DMS79 treated with DMSO at 0.1 percent for 48 hours (cell line): ENCODE measurements around the gene HADHB.
A peak's percentile ranks its signal among the peaks of the same experiment; 100 is the strongest.
"Not testable (repeated sequence)": the region's sequence is repeated elsewhere in the genome, so short reads cannot be mapped to it uniquely, and the experiment has no call there.

Source experiments
- DNase-seq: peaks from one replicate; lab custom pipeline; 2025; lab: John Stamatoyannopoulos, UW

The HADHB gene

DNA sequence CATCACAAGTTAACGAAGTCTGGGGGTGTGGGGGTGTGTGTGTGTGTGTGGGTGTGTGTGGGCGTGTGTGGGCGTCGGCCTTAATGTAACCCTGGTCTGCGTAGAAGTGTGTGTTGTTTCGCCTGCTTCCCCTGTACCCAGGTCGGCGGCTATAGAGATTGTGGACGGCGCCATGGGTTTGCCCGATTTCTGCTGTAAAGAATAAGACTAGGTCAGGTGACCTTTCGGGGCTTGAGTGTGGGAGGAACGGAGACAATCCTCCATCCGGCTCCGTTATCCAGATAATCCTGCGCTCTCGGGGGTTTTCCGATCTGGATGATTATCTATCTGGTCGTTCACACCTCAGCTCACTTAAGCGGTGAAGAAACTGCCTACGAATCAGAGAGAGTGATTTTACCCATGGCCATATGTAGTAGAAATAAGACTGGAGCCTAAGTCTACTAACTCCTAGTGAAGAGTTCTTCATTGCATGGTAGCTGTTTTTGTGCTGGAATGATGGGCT is 543 bp downstream of the HADHB start:
- peak; percentile 51 for DNase-seq

GRCh38 chr2:26245810-26246209 is 1.1 kb downstream of the HADHB start:
- DNase-seq = peak; percentile 32

DNA sequence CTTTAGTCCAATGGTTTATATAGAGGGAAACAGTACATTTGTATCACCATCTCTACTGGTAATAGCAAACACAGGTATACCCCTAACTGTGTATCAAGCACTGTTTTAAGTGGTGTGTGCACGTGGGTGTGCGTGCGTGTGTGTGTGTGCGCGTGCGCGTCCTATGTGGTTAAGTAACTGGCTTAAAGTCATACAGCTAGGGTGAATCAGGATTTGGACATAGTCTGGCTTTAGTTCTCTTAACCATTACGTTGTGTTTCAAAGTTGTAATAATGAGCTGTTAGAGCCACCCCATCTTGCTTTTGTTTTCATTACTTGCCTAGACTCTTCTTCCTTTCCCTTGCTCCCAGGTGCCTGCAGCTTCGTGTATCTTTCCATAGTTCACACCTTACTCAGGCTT is 2.1 kb downstream of the HADHB start:
- DNase-seq = no peak

- no peak for DNase-seq
Measured at GRCh38 chr2:26249625-26250024, 4.9 kb downstream of the HADHB start.

GRCh38 chr2:26251893-26252292 is 7.2 kb downstream of the HADHB start:
- peak; percentile 52 for DNase-seq

- no peak for DNase-seq
Measured at GRCh38 chr2:26255759-26256384, 11.1 kb downstream of the HADHB start.

DNA sequence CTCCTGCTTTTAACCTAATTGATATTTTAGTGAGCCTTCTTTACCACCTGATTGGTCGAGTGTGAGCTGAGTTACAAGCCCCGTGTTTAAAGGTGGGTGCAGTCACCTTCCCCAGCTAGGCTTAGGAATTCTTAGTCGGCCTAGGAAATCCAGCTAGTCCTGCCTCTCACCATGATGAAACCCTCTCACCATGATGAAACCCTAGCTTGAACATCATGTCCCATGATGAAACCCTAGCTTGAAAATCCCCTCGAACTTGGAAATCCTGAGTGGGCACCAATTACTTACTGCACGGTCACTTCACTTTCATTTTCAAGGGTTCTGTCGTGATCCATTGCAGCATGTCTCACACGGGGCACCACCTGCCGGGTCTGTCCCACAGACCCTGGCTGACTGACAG is 14.1 kb downstream of the HADHB start:
- not testable (repeated sequence) for DNase-seq

DNA sequence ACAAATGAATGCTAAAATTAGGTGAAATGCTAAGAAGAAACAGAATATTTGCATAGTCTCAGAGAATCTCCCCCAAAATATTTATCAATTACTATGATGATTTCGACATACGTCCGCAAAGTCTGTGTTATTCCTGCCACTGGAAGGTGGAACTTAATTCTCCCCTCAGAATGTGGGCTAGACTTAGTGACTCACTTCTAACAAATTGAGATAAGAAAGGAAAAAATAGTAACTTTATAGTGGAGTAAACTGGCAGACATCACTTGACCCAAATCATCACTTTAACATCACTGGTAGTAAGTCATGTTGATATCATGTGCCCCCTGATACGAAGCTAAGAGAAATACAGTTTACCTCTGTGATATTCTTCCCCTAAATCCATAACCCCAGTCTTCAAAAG is 23.5 kb downstream of the HADHB start:
- DNase-seq = no peak

DNA sequence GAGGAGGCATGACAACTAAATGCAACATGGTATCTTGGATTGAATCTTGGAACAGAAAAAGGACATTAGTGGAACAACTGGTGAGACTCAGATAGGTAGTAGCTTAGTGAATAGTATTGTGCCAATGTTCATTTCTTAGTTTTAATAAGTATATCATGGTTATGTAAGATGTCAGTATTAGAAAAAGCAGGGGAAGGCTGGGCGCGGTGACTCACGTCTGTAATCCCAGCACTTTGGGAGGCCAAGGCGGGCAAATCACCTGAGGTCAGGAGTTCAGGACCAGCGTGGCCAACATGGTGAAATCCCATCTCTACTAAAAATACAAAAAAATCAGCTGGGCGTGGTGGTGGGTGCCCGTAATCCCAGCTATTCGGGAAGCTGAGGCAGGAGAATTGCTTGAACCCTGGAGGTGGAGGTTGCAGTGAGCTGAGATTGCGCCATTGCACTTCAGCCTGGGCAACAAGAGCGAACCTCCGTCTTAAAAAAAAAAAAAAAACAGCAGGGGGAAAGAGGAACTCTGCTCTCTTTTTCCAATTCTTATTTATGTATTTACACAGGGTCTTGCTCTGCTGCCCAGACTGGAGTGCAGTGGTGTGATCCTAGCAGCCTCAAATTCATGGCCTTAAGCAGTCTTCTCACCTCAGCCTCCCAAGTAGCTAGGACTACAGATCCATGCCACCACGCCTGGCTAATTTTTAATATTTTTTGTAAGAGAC is 24.1 kb downstream of the HADHB start:
- DNase-seq = not testable (repeated sequence)

DNA sequence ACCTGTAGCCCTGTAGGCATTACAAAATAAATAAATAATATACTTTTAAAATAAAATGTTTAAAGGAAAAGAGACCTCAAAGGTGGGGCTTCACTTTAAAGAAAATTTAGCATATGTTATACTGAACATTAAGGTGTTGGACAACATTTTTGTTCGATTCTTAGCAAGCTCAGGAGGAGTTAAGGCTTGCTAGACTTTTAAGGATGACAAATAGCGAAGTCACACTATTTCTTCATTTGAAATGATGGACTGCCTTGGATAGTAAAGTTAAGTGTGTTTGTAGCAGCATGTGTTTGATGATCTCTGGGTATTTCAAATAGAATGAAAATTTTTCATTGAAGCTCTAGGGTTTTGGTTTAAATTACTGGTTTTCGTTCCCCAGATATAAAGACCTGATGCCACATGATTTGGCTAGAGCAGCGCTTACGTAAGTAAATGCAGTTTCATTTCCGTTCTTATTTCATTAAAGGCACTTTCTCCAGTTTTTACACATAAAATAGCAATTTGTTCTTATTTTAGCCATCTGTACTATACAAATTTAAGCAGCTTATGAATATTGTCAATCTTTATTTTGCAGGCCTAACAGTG is 24.9 kb downstream of the HADHB start:
- no peak for DNase-seq

- DNase-seq = no peak
Measured at GRCh38 chr2:26270373-26270772, 25.6 kb downstream of the HADHB start.

GRCh38 chr2:26273501-26273900 is 28.8 kb downstream of the HADHB start:
- no peak for DNase-seq

DNA sequence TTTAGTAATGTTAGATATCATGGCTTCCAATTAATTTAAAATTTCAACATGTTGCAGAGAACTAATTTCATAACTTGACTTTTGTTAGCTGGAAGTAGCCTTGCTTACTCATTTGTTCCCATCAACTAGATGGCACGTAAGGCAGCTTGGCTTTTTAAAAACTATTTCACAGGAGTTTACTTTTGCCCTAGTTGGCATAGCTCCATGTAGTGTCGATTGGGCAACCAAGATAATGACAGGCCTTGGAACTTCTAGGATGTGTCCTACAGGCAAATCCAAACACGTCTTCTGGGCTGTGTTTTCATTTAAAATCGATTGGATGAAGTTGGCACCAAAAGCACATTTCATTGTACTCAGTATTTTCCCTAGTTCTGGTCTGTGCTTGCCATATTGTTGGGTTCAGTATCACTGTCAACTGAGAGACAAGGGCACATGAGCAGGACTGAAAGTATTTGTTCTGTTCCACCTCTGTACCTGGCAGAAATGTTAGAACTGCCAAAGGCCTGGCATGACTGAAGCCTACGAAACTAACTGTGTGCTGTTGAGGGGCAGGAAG is 29.4 kb downstream of the HADHB start:
- peak; percentile 49 for DNase-seq

DNA sequence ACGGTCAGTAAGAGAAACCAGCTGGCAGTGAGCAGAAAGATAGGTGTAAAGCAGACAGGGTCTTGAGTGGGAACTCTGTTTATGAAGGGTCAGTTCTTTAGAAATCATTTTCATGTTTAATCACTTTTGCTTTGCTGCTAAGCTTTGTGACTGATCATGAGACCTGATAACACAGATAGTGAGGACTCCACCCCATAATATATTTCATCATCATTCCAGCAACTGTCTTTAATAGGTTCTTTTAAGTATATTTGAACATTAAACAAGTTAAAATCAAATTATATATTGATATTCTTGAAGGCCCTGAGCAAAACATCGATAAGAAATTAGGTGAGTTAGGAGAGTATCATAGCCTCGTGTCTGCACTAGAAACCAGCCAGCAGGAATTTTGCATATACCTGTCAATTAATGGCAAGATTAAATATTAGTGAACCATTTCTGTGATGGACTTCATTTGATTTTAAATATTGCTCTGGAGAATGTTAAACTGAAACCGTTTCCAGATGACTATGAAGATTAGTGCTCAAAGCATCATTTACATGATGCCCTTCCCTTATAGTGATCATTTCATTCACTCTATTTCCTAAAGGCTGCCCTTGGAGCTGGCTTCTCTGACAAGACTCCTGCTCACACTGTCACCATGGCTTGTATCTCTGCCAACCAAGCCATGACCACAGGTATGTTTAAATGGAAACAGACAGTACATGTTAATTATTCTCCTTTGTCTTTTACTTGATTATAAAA is 31.9 kb downstream of the HADHB start:
- no peak for DNase-seq

DNA sequence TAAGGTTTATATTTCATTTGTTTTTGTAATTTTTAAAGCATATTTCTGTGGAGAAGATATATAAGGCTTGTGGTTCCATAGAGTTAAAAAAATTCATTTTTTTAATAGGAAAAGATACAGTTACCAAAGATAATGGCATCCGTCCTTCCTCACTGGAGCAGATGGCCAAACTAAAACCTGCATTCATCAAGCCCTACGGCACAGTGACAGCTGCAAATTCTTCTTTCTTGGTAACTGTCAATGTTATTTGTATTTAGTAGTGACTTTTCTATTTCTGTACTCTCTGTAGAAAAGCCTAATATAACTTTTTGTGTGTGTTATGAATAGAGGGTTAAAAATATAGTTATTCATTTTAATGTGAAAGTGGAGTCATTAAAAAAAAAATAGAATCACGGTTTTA is 35.1 kb downstream of the HADHB start:
- DNase-seq = no peak

DNA sequence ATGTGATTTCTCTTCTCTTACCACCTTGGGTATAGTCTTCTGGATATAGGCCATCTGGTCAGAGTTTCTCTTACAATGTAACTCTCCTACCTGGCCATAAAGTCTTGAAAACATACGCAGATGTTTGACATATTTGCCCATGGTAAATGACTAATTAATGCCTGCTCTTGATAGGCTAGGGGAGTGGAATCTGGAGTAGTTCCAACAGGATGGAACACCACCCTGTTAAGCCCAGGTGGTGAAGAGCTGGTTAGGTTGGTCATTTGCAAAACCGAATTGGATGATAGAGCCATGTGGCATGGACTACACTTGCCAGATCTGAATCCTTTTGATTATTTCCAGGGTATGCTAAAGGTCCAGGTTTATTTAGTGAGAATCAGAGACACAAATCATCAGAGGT is 36.5 kb downstream of the HADHB start:
- no peak for DNase-seq

- DNase-seq = no peak
Measured at GRCh38 chr2:26283606-26284005, 38.9 kb downstream of the HADHB start.

GRCh38 chr2:26284132-26284531 is 39.4 kb downstream of the HADHB start:
- DNase-seq = no peak

DNA sequence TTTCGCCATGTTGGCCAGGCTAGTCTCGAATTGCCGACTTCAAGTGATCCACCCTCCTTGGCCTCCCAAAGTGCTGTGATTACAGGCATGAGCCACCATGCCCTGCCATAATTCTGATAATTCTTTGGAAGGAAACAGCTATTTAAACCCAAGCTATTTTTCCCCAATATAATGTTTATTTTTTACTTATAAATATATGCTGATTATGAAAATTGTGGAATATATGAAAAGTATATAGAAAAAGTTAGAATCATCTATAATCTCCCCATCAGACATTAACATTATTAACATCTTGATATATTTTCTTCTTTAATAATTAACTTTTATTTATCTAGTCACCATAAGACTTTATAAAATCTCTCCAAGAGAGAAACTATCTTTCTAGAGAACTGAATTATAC is 41.2 kb downstream of the HADHB start:
- DNase-seq = no peak

DNA sequence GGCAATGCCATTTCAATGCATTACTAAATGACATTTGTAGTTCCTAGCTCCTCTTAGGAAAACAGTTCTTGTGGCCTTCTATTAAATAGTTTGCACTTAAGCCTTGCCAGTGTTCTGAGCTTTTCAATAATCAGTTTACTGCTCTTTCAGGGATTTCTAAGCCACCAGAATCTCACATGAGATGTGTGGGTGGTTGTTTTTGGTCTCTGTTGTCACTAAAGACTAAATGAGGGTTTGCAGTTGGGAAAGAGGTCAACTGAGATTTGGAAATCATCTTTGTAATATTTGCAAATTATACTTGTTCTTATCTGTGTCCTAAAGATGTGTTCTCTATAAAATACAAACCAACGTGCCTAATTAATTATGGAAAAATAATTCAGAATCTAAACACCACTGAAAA is 45.3 kb downstream of the HADHB start:
- DNase-seq = no peak

DNA sequence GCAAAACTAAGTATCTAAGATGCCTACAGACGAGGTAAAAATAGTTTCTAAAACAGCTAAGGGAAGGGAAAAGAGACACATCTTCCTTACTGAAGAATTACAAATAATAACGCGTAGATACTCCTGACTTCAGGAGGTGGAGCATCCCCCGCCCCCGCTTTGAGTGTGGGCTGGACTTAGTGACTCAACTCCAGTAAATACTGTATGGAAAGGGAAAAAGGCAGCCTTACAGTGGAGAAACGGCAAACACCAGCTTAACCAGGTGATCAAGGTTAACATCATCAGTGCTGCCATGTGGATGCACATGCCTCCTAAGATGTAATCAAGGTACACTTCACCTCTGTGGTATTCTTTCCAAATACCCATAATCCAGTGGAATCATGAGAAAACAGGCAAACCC is 47.9 kb downstream of the HADHB start:
- DNase-seq = no peak

DNA sequence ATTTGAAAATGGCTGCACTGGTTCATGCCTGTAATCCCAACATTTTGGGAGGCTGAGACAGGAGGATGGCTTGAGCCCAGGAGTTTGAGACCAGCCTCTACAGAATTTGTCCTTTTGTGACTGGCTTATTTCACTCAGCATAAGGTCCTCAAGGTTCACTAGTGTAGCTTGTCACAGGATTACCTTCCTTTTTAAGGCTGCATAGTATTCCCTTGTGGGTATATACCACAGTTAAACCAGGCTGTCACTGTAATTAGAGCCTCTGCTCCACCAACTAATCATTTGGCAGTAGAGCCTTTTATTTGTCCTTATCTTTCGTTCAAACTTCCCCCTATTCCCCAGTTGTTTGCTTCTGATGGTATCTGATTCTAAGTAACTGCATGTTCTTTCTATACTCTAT is 50.8 kb downstream of the HADHB start:
- no peak for DNase-seq
